Fibroblast of skin of scalp (primary cell): Measurements from ENCODE around the gene RNASEH2A.
"Not testable (repeated sequence)": the region's sequence is repeated elsewhere in the genome, so short reads cannot be mapped to it uniquely, and the experiment has no call there.

ENCODE experiments used
- DNase-seq: peaks from one replicate; pipeline ENCODE4 v3.0.0-alpha.2; 2013

Gene RNASEH2A

GRCh38 chr19:12834566-12834943 lies 28.2 kb downstream of the RNASEH2A start, which contains the start of gene RTBDN:
Gene RTBDN, minus strand, starts transcription at chr19:12834579. Its CDS starts 4,600 bp downstream, at chr19:12829979.
- no peak for DNase-seq

GRCh38 chr19:12834976-12835757 lies 28.8 kb downstream of the RNASEH2A start:
- no peak for DNase-seq

GRCh38 chr19:12836529-12836863 lies 30.1 kb downstream of the RNASEH2A start:
- no peak for DNase-seq

GRCh38 chr19:12837225-12837624 lies 30.8 kb downstream of the RNASEH2A start:
- no peak for DNase-seq

- DNase-seq = no peak
These were observed 31.9 kb downstream of the RNASEH2A start, which contains the start of gene MAST1 for GRCh38 chr19:12838182-12838885. Gene MAST1, plus strand, starts transcription at chr19:12838515. Its CDS starts 58 bp downstream, at chr19:12838573.

- no peak for DNase-seq
These were observed 32.7 kb downstream of the RNASEH2A start for GRCh38 chr19:12838886-12839756.

GRCh38 chr19:12840091-12841079 lies 34.0 kb downstream of the RNASEH2A start:
- peak; percentile 67 for DNase-seq

GRCh38 chr19:12841094-12841493 lies 34.7 kb downstream of the RNASEH2A start:
- no peak for DNase-seq

GRCh38 chr19:12842511-12842910 lies 36.1 kb downstream of the RNASEH2A start:
- DNase-seq = no peak

GRCh38 chr19:12843328-12843727 lies 36.9 kb downstream of the RNASEH2A start:
- DNase-seq = no peak

GRCh38 chr19:12843999-12844732 lies 37.8 kb downstream of the RNASEH2A start:
- DNase-seq = no peak

- not testable (repeated sequence) for DNase-seq
These were observed 40.2 kb downstream of the RNASEH2A start for GRCh38 chr19:12846613-12847012.

- DNase-seq = peak; percentile 71
These were observed 41.1 kb downstream of the RNASEH2A start for GRCh38 chr19:12847159-12848139.

GRCh38 chr19:12856653-12857052 lies 50.3 kb downstream of the RNASEH2A start:
- DNase-seq = no peak

- no peak for DNase-seq
These were observed 51.9 kb downstream of the RNASEH2A start for GRCh38 chr19:12858041-12858928.

- DNase-seq = no peak
These were observed 53.2 kb downstream of the RNASEH2A start for GRCh38 chr19:12859546-12859945.
